ENCODE measurements around the gene SAP30BP. TPM values are rescaled to one million over a fixed set of nuclear protein-coding genes. Genes with fewer than 3 reads are reported as not detected.

SAP30BP gene
- total RNA-seq, 2 donors from 2014 or later = 96.5 to 113 TPM

- no peaks in the 10 kb centered on the region for H3K4me1 ChIP-seq (ENCODE audit: control insufficient read depth, insufficient read depth, low read length)
- no peak for DNase-seq
- peaks cover 80% of the 10 kb centered on the region for H3K36me3 ChIP-seq (ENCODE audit: control insufficient read depth, insufficient read depth, low read length)
- H3K9ac ChIP-seq (ENCODE audit: extremely low read depth, low read length, poor library complexity, severe bottlenecking) = no peak overlapping the region
- Mint-ChIP-seq H3K9me3 (no peaks in the 10 kb centered on the region), H3K4me1 (no peaks in the 10 kb centered on the region), H3K36me3 (ENCODE audit: low read depth) (peaks cover 71% of the 10 kb centered on the region), H3K27me3 (ENCODE audit: insufficient read depth) (no peaks in the 10 kb centered on the region), H3K4me3 (no peak overlapping the region), H3K27ac (no peak overlapping the region)
- no peaks in the 10 kb centered on the region for H3K27me3 ChIP-seq (ENCODE audit: control insufficient read depth, insufficient read depth, low read length, poor library complexity, severe bottlenecking)
- no peak overlapping the region for H3K27ac ChIP-seq (ENCODE audit: low read depth, low read length)
- H3K9me3 ChIP-seq (ENCODE audit: control insufficient read depth, low read length) = no peaks in the 10 kb centered on the region
- TF ChIP-seq CTCF (conservative IDR thresholded peaks at IDR 0.05) = no peak
- no peak overlapping the region for H3K4me3 ChIP-seq (ENCODE audit: low read length)
- WGBS, 2 experiments (ENCODE audit: insufficient coverage in 1 of 2, insufficient read length in 1 of 2) = 94 to 96% methylated on average over 7 to 9 of the region's 9 CpGs
Observed at GRCh38 chr17:75703591-75703990, 36.5 kb downstream of the SAP30BP start.

DNA sequence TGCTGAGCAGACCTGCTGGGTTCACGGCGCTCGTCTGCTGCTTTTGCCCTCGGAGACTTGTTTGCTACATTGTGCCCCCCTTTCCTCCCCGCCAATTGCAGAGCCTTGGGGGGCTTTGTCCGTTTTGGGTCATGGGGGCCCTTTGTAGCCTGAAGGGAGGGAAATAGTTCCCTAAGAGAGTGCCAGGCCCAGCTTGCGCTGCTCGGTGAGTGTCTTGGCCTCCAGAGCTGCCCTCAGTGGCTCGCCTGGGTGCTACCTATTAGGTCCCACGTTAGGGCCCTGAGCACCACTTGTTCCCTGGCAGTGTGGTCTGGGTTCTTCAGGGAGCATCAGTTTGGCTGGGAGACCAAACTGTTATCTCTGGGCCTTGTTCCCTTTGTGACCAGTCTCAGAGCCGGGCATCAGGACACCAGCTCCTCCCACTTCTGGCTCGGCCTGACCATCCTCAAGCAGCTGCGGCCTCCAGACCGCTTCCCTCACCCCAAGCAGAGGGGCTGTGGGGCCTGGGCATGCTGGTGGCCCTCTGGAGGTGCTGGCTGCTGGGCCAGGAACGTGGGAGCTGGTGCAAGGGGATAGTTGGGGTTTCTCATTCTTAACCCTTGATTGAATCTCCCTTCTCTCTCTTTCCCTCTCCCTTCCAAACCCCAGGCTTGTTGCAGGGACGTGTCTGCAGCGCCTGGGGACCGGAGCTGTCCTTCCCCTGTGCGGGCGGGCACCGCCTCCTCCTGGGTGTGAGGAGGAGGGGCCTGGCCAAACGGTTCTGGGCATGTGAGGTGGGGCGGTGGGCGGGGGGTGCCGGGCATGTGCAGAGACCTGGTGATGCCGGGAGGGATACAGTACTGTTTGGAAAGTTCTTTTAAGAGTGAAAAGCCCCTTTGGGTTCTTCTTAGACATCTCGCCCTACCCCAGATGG, 38.1 kb downstream of the SAP30BP start:
- no peak for DNase-seq
- Histone ChIP-seq H3K27ac (ENCODE audit: low read depth, low read length) (no peak overlapping the region), H3K9ac (ENCODE audit: extremely low read depth, low read length, poor library complexity, severe bottlenecking) (no peak overlapping the region), H3K4me1 (ENCODE audit: control insufficient read depth, insufficient read depth, low read length) (no peaks in the 10 kb centered on the region), H3K9me3 (ENCODE audit: control insufficient read depth, low read length) (no peaks in the 10 kb centered on the region), H3K36me3 (ENCODE audit: control insufficient read depth, insufficient read depth, low read length) (peaks cover 67% of the 10 kb centered on the region), H3K27me3 (ENCODE audit: control insufficient read depth, insufficient read depth, low read length, poor library complexity, severe bottlenecking) (no peaks in the 10 kb centered on the region), H3K4me3 (ENCODE audit: low read length) (no peak overlapping the region)
- no peak for TF ChIP-seq CTCF (conservative IDR thresholded peaks at IDR 0.05)
- Mint-ChIP-seq H3K4me1 (no peaks in the 10 kb centered on the region), H3K4me3 (no peak overlapping the region), H3K36me3 (ENCODE audit: low read depth) (peaks cover 60% of the 10 kb centered on the region), H3K27ac (no peak overlapping the region), H3K27me3 (ENCODE audit: insufficient read depth) (no peaks in the 10 kb centered on the region), H3K9me3 (no peaks in the 10 kb centered on the region)
- 94 to 95% methylated on average over 13 to 26 of the region's 27 CpGs for WGBS, 2 experiments (ENCODE audit: insufficient coverage in 1 of 2, insufficient read length in 1 of 2)

DNA sequence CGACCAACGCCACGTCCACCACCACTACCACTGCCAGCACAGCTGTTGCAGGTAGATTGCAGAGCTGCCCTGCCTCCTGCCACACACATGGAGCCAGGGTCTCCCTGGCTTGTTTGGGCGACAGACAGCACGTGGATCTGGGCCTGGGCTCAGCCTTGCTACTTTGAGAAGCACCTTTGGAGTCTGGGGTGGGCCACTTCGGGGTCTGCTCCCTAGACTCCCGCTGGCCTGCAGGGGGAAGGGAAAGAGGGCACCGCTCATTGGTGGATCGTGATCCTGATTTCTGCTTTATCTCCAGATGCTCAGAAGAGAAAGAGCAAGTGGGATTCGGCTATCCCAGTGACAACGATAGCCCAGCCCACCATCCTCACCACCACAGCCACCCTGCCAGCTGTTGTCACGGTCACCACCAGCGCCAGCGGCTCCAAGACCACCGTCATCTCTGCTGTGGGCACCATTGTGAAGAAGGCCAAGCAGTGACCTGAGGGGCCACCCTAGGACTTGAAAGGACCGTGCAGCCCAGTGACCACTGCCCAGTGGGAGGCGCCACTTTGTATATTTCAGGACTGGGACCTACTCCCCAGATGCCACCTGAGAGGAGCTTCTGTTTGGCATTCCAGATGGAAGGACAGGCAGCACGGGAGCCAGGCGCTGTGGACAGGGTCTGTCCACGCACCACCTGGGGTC, 39.0 kb downstream of the SAP30BP start:
- 92 to 96% methylated on average over 9 to 20 of the region's 20 CpGs for WGBS, 2 experiments (ENCODE audit: insufficient coverage in 1 of 2, insufficient read length in 1 of 2)
- Mint-ChIP-seq H3K4me1 (no peaks in the 10 kb centered on the region), H3K27ac (no peak overlapping the region), H3K9me3 (no peaks in the 10 kb centered on the region), H3K4me3 (no peak overlapping the region), H3K27me3 (ENCODE audit: insufficient read depth) (no peaks in the 10 kb centered on the region), H3K36me3 (ENCODE audit: low read depth) (peaks cover 50% of the 10 kb centered on the region)
- peak; percentile 21 for TF ChIP-seq CTCF (conservative IDR thresholded peaks at IDR 0.05)
- no peak overlapping the region for H3K4me3 ChIP-seq (ENCODE audit: low read length)
- no peaks in the 10 kb centered on the region for H3K27me3 ChIP-seq (ENCODE audit: control insufficient read depth, insufficient read depth, low read length, poor library complexity, severe bottlenecking)
- no peak overlapping the region for H3K27ac ChIP-seq (ENCODE audit: low read depth, low read length)
- peaks cover 57% of the 10 kb centered on the region for H3K36me3 ChIP-seq (ENCODE audit: control insufficient read depth, insufficient read depth, low read length)
- DNase-seq = no peak
- H3K9me3 ChIP-seq (ENCODE audit: control insufficient read depth, low read length) = no peaks in the 10 kb centered on the region
- H3K4me1 ChIP-seq (ENCODE audit: control insufficient read depth, insufficient read depth, low read length) = no peaks in the 10 kb centered on the region
- H3K9ac ChIP-seq (ENCODE audit: extremely low read depth, low read length, poor library complexity, severe bottlenecking) = no peak overlapping the region
